WTC11 (cell line): ENCODE measurements around the gene CYTH3.

Experiments
- ETV6 ChIP-seq: sonication (generic); formaldehyde crosslinking; IDR thresholded peaks from 2 replicates; pipeline ENCODE4 v1.8.1; 2022; ENCODE audit warnings: mild to moderate bottlenecking, missing genetic modification reagents
- NFE2L1 ChIP-seq: sonication (generic); formaldehyde crosslinking; IDR thresholded peaks from 2 replicates; pipeline ENCODE4 v1.8.1; 2023; ENCODE audit warnings: missing genetic modification reagents
- ZNF232 ChIP-seq: sonication (generic); formaldehyde crosslinking; IDR thresholded peaks from 2 replicates; pipeline ENCODE4 v1.8.0; 2022; ENCODE audit warnings: mild to moderate bottlenecking, missing genetic modification reagents

GRCh38 chr7:6148724-6149360, 123.6 kb downstream of the CYTH3 start:
- TF ChIP-seq ETV6 (CRISPR knock-in tag) = no peak
- TF ChIP-seq ZNF232 (CRISPR knock-in tag) = no peak
- no peak for TF ChIP-seq NFE2L1 (CRISPR knock-in tag)
